HG03135 (cell line): ENCODE data around the gene CACNA1B.

Experiments used
- ATAC-seq: cut with Tn5 transposase; IDR thresholded peaks from one replicate; pipeline ENCODE4 v1.9.1; 2021; ENCODE audit warnings: mild to moderate bottlenecking, moderate library complexity; ENCODE audit not compliant: unreplicated experiment

CACNA1B gene

DNA sequence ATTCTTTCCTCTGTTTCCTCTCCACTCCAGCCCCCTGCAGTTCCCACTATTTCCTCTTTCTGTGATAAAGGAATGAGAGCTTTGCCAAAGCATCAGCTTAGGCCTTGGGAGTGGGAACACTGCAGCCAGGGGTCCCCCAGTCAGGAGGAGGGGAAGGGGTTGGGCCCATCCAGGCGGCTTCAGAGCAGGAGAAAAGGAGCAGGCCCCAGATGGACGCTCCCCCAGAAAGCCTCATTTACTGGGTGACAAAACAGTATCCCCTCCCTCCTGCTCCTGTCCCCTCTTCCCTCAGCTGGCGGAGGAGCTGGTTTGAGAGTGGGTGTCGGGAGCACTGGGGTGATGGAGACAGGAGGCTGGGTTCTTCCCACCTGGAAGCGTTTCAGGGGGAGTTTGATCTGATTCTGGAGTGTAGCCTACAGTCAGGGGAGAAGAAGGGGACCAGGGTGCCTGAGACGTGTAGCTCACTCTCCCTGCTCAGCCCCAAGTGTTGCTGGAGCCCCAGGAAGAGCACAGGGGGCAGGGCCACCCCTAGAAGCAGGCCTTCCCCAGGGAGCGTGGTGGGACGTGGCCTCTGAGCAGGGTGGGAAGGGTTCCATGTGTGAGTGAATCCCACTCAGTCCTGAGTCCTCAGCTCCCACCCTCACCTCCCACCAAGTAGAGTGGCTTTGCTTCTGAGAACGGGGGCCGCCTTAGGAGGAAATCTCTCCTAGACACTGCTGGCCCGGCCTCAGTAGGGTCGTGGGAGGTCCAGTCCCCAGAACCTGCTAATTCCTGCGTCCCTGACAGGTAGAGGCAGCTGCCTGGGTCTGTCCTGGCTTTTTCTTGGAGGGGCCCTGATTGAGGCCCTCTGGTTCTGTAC lies 173.1 kb downstream of the CACNA1B start:
- ATAC-seq, result no peak

DNA sequence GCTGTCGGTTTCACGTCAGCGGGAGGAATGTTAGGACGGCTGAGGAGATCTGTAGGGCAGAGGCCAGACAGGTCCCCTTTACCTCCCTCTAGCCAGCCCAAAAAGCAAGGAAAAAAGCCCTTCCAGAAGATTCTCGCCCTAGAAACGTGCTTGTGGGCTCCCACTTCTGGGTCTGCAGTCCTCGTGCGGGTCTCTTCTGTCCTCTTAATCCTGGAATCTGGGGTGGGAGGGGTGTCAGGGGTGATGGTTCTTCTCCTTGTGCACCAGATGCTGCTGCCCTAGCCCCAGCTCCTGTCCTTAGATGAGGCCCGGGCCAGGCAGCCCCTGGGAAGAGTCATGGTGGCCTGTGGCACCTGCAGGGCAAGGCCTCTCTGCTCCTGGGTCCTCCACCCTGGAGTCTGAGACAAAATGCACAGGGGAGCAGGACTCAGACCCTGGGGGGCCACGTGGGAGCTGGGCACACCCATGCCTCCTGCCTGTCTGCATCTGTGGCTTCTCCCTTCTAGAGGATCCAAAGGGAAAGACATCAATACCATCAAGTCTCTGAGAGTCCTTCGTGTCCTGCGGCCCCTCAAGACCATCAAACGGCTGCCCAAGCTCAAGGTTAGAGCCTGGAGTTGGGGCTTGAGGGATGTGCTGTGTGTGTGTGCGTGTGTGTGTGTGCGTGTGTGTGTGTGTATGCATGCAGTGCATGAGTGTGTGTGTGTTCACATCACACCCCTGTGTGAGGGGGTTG lies 174.2 kb downstream of the CACNA1B start:
- no peak for ATAC-seq

- no peak for ATAC-seq
Observed at GRCh38 chr9:138052322-138052615, 174.7 kb downstream of the CACNA1B start.

DNA sequence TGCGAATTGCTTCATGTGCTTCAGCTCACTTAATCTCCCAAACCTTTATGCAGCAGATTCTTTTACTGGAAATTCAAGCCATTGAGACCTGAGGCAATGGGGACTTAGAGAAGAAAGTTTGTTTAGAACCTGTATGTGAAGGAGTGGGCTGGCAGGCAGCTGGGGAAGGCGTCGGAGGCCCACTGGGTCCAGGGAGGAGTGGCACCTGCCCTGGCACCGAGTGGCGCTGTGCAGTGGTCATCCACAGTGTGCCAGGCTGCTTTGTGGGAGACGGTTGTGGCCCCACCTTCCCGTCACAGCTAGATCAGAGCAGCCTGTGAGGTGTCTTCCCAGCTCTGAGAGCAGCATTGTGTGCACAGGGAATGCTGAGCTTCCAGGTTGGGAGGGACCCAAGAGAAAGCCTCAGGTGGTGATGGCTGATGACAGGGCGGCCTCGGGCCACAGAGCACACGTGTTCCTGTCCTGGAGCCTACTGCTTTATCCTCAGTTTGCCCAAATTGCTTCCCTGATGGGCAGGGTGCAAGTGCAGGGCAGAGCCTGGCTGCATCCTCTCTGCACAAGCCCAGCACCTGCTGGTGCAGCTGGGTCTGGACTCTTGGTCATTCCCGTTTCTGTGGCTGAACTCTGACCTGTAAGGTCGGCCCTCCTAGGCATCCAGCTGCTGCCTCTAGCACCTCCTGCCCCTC lies 175.2 kb downstream of the CACNA1B start:
- ATAC-seq, result no peak

DNA sequence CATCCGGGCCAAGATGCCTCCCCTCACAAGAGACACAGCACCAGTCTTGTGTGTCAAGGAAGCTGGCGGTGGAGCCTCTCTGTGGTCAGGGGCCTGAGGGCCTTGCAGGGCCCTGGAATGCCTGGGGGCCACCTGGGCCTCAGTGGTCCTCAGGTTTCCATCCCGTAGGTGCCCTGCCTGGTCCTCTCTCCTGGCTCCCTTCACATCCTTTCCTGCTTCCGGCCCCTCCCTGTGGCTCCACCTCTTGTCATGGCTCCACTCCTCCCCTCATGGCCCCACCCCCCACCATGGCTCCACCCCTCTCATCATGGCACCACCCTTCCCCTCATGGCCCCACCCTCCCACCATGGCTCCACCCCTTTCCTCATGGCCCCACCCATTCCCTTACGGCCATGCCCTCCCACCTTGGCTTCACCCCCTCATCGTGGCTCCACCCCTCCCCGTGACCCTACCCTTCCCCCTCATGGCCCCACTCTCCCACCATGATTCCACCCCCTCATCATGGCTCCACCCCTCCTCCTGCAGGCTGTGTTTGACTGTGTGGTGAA lies 175.8 kb downstream of the CACNA1B start:
- no peak for ATAC-seq

- ATAC-seq, result no peak
Observed at GRCh38 chr9:138053996-138054752, 176.6 kb downstream of the CACNA1B start.

GRCh38 chr9:138057726-138058125 lies 180.1 kb downstream of the CACNA1B start:
- no peak for ATAC-seq

DNA sequence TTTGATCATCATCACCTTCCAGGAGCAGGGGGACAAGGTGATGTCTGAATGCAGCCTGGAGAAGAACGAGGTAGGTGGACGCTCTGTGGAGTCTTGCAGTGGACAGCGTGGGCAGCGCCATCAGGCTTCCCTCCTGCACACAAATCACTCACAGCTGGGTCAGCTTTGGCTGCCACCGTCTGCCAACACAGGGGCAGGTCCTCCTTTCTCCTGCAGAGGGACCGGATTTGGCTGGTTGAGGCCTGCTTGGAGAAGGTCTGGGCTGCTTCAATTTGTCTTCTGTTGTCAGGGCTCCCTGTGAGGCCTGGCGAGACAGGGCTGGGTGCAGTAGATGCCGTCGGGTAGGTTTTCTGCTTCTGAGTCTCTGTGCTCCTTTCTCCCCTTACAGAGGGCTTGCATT lies 180.6 kb downstream of the CACNA1B start:
- no peak for ATAC-seq

GRCh38 chr9:138059196-138059595 lies 181.6 kb downstream of the CACNA1B start:
- no peak for ATAC-seq

GRCh38 chr9:138060365-138060764 lies 182.8 kb downstream of the CACNA1B start:
- no peak for ATAC-seq

GRCh38 chr9:138060881-138061280 lies 183.3 kb downstream of the CACNA1B start:
- no peak for ATAC-seq

DNA sequence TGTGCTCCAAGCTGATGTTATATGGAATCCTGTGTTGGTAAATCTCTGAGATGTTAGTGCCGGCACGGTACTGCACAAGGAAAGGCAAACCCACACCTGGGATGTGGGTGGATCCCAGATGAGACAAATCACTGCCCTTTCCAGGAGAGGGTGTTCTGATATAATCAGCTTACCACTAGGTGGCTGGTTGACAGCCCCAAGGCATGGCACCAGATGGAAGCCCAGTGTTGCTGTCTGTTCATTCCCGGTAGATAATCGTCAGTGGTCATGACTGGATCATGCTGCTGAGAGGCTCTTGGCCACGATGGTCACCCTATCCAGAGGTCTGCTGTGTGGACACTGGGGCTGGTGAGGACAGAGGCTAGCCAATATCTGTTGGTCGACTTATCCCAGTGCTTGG lies 184.0 kb downstream of the CACNA1B start:
- no peak for ATAC-seq

- ATAC-seq, result no peak
Observed at GRCh38 chr9:138062196-138062595, 184.6 kb downstream of the CACNA1B start.

DNA sequence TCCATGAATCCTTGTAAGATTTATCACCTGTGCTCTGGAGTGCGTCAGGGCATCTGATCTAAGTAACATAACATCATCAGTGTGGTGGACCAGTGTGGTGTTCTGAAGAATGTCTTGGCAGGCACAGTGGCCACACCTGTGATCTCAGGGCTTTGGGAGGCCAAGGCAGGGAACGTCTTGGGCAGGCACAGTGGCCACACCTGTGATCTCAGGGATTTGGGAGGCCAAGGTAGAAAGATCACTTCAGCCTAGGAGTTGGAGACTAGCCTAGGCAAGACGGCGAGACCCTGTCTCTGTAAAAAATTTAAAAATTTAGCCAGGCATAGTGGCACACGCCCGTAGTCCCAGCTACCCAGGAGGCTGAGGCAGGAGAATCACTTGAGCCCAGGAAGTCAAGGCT lies 185.5 kb downstream of the CACNA1B start:
- no peak for ATAC-seq

DNA sequence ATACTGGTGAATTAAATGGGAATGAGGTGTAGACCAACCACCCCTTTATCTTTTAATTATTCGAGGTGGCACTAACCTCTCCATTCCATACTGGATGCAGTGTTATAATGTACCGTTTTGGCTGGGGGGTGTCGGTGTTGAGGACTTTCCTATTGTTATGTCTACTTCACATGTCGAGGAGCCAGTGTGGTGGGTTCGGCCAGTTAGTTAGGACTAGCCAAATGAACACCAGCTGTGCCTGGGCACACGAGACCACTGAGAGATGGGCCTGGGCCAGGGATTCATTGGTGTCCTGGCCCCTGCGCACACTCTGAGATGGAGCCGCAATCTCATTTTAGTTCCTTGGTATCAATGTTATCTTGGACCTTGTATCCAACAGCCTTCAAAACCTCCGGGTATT lies 186.2 kb downstream of the CACNA1B start:
- no peak for ATAC-seq

DNA sequence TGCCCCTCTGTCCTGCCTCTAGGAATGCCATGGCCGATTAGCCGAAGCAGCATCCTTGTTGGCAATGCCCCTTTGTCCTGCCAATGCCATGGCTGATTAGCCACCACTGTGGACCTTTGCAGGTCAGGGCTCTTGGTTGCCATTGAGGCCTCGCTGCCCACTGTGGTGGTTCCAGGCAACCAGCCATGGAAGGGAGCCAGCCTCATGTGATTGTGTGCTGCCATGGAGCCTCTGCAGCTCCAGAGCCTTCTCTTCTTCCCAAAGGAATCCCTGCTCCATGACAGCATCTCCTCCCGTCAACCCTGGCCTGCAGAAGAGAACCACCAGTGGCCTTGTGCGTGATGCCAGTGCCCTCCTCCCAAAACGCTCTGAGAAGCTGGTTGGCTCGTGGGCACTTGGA lies 187.0 kb downstream of the CACNA1B start:
- ATAC-seq, result no peak

GRCh38 chr9:138065287-138065686 lies 187.7 kb downstream of the CACNA1B start:
- no peak for ATAC-seq

DNA sequence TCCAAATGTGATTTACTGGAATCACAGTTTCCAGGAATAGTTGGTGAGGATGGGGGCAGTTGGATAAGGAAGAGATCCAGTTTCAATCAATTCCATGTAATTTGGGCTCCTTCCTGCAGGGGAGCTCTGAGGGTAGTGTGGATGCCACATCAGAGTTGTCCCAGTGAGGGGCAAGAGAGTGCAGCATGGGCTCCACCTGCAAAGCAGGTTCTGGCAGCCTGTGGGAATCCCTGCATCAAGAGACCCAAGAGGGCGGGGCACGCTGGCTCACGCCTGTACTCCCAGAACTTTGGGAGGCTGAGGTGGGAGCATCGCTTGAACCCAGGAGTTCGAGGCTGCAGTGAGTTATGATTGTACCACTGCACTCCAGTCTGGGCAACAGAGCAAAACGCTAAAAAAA lies 188.5 kb downstream of the CACNA1B start:
- no peak for ATAC-seq

DNA sequence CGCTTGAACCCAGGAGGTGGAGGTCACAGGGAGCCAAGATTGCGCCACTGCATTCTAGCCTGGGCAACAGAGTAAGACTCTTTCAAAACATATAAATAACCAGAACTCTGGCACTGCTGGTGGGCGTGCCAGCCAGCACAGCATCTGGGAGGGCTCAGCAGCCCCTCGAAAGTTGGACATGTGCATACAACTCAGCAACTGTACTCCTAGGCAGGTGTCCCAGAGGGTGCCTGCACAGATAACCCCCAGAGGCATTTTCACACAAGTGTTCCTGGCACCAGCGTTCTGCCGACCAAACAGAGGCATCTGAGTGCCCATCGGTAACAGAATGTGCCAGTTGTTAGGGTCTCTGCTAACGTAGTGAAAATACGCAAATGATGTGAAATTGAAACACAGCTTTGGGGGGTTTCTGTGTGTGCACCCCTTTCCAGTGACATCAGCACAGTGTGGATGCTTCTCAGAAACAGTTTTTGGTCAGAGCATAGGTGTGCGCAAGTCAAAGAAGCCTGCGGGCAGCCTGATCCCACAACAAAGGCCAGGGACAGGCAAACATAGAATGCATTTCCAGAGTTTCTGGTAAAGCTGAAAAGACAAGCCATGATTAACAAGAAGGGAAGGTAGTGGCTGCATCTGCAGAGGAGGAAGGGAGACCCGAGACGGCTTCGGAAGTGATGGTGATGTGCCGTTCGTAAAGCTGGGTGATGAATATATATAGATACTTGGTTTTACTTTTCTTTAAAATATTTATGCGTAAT lies 190.2 kb downstream of the CACNA1B start:
- no peak for ATAC-seq

GRCh38 chr9:138068601-138069035 lies 191.0 kb downstream of the CACNA1B start:
- ATAC-seq, result no peak
